NCI-H2227 (cell line): ENCODE measurements around the gene UBA5.
A peak's percentile ranks its signal among the peaks of the same experiment; 100 is the strongest.

ENCODE experiments used
- DNase-seq: peaks from one replicate; lab custom pipeline; 2025; ENCODE audit not compliant: unreplicated experiment; lab: John Stamatoyannopoulos, UW

Gene UBA5

DNA sequence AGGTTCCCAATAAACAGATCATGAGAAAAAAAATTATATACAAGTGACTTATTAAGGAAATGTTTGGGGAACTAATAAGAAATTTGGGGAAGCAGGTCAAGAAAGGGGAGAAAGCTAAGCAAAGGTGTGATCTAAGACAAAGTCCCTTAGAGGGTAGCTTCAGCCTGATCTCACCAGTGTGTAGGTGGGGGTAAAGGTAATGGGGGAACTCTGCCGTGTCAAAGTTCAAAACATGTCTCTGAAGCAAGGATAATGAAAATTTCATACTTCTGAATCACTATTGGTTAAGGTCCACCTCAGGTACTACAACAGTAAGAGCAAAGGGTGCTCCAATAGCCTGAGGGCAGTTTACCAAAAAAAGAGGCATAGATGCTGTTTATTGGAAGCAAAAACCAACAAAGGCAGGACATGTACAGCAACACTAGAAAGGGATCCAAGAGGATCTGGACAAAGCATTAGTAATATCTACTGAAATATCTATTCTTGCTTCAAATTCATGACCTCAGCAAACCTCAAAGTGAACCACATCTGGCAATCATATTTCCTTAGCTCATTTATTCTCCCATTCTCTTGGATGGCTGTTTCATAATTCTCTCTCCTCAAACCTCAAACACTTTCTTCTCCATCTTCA lies 7.4 kb upstream of the UBA5 start:
- no peak for DNase-seq

DNA sequence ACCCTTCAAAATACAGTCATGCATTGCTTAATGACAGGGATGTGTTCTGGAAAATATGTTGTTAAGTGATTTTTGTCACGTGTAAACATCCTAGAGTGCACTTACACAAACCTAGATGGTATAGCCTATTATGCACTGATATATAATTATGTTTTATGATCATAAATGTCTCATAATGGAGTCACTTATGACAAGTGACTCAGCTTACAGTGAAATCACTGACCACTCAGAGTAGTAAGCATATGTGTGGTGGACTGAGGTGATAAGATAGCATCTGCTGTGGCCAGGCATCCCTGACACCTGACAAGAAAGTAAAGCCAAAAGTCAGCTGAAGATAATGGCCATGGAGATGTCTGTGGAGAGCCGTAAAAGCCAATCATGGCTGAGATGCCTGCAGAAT lies 5.9 kb upstream of the UBA5 start:
- peak; percentile 69 for DNase-seq

DNA sequence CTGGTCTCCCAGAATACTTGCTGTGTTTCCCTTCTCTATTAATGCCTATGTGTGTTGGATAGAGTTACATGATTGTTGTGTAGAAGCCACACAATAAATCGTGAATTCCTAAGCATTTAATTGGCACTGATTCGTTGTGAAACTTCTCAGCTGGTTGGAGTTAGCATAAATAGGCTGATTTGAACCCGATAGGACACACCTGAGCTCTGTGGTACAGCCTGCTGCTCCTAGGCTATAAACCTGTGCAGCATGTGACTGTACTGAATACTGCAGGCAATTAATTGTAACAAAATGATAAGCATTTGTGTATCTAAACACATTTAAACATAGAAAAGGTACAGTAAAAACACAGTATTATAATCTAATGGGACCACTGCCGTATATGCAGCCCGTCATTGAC lies 5.4 kb upstream of the UBA5 start:
- no peak for DNase-seq

DNA sequence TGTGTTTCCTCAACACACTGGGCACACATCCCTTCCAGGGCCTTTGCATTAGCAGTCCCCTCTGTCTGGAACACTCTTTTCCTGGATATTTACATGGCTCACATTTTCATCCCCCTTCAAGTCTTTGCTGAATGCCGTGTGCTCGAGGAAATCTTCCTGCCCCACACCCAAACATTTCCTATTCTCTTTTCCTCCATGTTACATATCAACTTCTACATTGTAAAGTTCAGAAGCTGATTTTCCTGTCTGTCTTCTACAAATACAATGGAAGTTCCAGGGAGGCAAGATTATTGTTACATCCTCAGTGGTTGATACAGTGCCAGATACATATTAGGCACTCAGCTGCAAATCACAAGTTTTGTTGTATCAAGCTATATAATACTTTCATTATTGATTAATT lies 4.7 kb upstream of the UBA5 start:
- no peak for DNase-seq

DNA sequence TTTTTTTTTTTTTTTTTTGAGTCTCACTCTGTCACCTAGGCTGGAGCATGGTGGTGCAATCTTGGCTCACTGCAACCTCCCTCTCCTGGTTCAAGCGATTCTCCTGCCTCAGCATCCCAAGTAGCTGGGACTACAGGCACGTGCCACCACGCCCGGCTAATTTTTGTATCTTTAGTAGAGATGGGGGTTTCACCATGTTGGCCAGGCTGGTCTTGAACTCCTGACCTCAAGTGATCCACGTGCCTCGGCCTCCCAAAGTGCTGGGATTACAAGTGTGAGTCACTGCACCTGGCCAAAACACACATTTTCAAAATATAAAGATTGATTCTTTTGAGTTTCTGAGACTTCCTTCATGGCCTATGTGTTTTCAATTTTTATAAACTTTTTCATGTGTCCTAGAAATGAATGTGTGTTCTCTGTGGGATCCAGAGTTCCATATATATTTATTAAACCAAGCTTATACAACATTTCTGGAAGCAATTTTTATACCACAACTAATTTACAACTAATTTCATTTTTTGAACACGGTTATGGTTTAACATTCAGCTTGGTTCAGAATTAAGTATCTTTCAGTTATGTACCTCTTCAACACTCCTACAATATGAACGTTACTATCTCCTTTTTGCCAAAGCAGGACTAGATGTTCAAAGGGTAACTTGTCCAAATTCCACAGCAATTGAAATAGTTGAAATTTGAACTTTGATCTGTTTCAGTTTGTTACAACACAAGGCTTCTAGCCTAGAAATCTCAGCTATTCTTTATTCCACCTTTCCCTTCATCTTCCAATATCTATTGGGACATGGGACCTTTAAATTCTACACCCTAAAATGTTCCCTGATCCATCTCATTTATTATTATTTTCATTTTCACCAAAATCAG lies 2.0 kb upstream of the UBA5 start:
- no peak for DNase-seq

DNA sequence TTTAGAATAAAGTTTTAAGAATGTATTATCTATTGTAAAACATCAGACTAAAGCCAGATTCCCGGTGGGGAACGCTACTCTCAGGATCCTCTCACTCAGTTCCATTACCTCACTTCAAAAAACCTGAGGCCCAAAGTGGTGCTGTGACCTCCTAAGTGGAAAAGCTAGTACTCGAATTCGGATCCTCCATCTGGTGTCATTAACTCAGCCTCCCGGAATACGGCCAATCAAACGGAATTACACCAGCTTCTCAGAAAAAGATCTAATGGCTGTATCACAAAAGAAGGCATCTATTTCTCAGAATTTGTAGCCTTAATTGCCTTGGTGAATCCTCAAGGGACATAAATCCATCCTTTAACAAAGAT lies 1.1 kb upstream of the UBA5 start:
- peak; percentile 48 for DNase-seq

DNA sequence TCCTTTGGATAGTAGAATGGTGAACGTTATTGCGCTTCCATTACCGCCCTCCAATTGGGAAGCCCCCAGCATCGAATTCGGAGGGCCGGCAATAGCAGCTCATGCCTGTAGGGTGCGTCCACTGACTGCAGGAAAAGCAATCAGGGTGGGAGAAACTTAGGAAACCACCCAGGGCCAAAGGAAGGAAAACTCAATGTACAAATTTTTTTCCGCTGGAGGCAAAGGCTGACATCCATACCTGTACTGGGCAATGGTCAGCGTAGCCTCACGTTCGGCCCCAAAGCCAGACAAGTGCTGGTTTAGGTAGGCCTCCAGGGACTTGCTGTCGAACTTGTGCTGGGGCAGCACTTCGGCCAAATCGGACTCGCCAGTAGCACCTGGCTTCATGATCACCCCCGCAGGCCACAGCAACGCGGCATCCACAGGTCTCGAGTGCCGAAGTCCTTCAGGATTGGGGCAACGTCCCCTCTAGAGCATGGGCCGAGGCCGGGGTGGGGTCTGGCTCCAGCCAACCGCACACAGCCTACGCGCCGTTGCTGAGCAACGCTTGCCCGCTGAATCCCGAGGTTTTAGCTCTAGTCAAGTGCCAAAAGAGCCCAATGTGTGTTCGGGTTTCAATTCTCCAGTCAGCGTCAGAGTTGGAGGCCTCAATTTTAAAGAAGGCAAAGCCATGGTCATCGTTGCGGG lies 621 bp upstream of the UBA5 start, which contains the start of gene ACAD11:
TSS of gene ACAD11 (minus strand) at position 445 of the 687 bp plus-strand sequence. CDS start at position 387, 58 bp downstream.
- DNase-seq: peak; percentile 52

DNA sequence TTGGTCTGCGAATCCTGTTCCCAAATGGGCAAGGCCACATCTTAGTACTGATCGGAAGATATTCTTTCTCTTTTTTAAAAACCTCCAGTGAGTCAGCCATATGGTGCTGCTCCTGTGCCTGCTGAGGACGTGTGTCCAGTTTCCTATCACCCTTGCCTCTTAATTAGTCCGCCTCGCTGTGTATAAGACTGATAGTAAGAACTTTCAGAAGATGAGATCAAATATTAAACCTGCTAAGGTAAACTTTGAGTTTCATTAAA lies 612 bp downstream of the UBA5 start:
- no peak for DNase-seq

DNA sequence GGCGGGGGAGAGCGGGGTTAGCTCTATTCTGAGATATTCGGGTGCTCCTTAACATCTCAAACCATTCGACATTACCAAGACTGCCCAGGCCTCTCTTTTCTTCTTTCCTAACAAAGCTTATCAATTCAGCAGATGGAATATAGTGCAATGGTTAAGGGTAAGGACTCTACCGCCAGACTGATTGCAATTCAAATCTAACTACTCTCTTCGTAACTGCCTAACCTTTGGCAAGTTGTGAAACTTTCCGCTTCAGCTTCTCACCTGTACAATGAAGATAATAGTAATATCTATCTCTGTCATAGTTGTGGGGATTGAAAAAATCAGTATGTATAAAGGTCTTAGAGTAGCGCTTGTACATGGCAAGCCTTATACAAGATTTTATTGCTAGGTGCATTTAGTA lies 972 bp downstream of the UBA5 start:
- DNase-seq: no peak

DNA sequence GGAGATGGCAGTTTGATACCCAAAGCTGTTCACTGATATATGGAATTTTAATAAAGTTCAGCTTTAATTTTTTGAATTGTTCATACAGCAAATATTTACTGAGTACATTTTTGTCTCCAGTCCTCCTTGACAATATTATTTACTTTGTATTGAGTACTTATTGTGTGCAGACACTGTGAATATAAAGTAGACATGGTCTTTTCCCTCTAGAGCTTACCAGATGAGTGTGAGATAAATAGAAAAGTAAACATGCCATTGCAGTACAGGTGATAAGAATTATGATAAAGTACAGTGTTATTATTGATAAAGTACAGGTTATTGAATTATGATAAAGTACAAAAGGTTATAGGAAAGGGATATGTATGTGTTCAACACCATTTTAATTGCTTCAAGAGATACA lies 2.1 kb downstream of the UBA5 start:
- no peak for DNase-seq

DNA sequence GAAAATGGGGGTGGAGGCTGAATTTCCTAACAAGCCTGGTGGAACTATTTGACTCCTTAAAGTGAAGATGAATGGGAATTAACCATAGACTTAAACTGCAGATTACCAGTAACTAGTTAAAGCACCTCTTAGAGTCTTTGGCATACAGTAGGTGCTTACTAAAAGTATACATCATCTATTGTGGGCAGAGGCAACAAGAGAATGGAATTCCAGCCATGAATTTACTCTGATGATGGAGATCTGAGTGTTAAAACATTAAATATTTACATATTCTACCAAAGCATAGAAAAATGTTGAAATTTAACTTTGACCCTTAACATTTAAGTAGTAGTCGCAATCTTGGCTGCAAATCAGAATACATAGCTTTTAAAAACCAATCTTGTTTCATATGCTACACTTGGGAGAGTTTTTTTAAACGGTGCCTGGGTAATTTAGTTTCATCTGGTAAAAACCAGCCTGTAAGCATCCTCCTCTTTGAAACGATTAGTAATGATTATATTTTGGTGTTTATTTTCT lies 5.2 kb downstream of the UBA5 start:
- no peak for DNase-seq

DNA sequence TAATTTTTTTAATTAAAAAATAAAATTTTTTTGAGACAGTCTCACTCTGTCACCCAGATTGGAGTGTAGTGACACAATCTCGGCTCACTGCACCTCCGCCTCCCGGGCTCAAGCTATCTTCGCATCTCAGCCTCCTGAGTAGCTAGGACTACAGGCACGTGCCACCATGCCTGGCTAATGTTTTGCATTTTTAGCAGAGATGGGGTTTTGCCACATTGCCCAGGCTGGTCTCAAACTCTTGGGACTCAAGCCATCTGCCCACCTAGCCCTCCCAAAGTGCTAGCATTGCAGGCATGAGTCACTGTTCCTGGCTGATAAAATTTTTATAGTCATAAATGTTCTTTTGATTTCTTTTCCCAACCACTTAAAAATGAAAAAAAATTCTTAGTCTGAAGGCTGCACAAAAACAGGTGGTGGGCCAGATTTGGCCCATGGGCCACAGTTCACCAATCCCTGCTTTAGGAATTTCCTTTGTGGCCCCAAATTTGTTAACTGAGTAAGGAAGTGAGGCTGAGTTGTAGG lies 9.2 kb downstream of the UBA5 start:
- no peak for DNase-seq

DNA sequence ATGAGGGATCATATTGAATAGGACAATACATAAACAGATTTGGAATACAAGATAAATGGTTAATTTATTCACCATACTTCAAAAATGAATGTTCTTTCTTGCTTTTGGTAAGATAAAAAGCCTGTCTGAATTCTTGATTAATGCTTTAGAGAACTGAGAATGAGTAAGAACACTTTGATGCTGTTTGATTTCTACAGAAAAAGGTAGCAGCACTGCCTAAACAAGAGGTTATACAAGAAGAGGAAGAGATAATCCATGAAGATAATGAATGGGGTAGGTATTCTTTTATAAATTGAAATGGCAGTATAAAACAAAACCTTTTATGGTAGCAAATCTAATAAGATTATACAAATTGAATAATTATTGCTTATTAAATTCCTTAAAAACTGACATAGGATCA lies 15.3 kb downstream of the UBA5 start:
- no peak for DNase-seq

DNA sequence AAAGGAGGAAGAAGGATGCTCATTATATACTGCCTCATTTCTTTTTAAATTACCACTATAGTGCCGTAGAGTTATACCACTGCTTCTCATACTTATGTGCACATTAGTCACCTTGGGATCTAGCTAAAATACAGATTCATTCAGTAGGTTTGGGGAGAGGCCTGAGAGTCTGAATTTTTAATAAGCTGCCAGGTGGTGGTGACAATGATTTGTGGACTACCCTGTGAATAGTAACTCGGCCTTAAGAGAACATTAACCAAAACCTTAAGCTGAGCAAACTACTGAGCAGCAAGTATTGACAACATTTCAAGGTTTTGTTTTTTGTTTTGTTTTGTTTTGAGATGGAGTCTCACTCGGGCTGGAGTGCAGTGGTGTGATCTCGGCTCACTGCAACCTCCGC lies 19.8 kb downstream of the UBA5 start:
- DNase-seq: no peak

DNA sequence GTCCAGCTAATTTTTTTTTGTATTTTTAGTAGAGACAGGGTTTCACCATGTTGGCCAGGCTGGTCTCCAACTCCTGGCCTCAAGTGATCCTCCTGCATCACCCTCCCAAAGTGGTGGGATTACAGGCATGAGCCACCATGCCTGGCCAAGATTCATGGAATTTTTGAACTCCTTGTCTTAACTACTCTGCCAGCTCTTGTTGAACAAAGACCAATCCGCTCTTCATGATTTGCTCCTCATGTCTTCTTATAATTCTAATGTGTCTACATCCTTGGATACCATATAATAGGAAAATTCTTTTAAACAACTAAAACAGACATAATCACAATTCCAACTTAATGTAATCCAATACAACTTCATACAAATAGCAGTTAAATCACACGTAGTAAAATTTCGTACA lies 21.3 kb downstream of the UBA5 start:
- DNase-seq: no peak

DNA sequence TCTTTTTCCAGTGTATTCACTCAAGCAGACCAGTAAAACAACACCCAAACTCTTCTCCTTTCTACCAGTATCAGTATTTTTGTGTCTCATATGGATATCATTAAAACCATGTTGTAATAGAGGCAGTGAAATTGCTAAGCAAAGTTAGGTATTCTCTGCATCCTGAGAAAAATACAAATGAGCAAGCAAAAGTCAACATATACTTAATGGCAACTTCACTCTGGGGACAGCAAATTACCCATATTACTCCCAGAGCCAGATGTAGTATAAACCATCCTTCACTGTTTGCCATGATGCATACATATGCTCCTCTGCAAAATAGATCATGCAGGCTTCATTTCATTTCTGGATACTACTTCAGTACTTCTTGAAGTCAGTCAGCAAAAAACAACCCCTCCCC lies 22.1 kb downstream of the UBA5 start:
- DNase-seq: no peak

DNA sequence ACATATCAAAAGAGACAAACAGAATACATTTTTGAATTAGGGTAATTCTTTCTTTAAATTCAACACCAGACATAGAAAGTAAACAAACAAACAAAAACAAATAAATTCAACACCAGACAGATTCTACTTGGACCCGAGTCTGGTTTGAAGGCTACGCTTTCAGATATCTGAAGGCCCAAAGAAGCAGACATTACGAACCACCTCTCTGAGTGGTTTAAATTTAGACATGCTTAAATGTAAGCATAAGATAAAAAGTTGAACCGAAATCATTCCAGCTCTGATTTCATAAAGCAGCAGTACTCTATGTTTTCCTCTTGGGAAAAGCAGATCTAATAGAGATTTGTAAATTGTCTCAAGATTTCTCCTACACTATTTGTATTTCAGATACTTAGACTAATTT lies 29.9 kb downstream of the UBA5 start:
- no peak for DNase-seq

DNA sequence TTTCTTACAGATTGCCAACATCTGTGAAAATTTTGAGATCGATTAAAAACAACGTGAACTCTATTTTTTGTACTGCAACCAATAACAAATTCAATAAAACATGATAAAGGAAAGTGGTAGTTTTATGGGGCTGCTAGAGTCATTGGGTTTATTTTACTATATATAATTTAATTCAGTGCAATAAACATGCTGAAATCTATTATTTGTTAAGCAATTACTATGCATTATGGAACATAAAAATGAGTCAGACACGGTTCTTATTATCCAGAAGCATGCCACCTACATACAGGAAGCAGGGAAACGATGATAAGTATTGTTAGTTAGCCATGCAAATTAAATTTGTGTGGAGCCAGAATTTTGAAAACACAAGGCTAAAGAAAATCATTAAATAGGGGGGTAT lies 34.9 kb downstream of the UBA5 start:
- DNase-seq: no peak

DNA sequence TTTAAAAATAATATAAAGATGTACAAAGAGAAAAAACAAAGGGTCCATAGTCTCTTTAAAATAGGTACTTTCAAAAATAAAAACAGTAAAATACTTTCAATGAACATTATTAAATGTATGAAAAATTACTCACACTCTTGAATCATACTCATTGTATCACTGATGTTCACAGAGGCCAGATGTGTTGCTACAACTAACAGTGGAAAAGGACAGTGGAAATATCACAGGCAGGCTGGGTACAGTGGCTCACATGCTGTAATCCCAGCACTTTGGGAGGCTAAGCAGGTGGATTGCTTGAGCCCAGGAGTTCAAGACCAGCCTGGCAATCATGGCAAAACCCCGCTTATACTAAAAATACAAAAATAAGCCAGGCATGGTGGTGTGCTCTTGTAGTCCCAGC lies 35.3 kb downstream of the UBA5 start:
- no peak for DNase-seq

DNA sequence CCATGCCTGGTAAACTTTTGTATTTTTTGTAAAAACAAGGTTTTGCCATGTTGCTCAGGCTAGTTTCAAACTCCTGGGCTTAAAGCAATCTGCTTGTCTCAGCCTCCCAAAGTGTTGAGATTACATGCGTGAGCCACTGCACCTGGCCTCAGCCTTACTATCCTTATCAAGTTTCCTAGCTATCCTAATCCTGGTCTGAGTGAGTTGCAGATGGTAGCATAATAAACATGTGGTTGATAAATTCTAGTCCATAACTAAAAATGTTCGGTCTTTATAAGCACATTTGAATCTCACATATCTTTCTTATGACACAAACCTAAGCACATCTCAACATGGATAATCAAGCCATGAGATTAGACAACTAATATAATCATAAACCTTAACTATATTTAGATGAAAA lies 43.6 kb downstream of the UBA5 start:
- DNase-seq: no peak

DNA sequence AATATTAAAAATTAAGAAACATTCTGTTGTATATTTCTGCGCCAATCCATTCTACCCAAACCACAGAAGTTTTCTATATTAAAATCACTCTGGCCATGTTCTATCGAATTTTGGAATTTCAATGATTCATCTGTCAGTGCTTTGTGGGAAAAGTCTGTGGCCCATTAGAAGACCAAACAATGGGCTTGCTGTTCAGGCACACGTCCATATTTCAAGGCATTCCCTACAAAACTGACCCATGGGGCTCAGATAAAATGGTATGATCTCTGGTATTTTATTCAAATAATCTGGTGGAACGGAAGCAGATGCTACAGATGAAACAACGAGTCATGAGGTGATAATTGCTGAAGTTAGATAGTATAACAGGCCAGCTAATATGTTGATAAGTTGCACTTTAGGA lies 49.6 kb downstream of the UBA5 start:
- DNase-seq: no peak

DNA sequence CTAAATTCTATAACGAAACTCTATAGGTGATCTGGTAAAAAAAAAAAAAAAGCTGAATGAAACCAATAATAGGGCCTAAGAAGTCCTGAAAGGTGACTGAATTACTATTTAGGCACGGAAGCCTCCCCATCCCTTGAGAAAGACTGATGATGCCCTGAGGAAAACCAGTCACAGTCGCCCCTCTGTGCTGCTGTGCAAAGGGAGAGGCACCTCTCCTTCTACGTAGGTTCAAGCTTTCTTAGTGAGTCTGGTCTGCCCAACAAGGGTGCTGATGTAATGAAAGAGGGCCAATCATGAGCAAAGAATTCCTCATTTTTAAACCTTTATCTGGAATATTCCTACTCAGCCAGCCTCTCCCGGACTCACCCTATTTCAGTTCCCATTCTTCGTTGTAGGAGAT lies 50.2 kb downstream of the UBA5 start:
- DNase-seq: no peak
